ENCODE data around the gene CST7. TPM values are rescaled to one million over a fixed set of nuclear protein-coding genes. Genes with fewer than 3 reads are reported as not detected.

The CST7 gene
- total RNA-seq, 1 donor from 2014 or later: not detected

DNA sequence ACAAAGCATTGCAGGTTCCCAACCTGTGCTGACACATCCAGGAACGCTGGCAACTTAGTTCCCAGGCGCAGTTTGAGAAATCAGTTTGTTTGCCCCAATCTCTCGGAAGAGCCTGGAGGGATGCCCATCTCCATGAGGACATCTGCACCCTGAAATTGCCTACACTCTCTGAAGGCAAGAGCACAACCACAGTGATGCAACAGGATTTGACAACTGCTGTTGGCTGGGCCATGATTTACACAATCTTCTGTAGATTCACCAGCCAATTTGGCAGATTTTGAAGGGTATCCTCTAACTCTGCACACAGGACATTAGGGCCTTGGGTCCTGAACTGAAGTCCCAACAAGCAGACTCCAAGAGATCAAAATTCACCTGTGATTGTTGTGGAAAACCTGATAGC is 40.1 kb downstream of the CST7 start:
- TF ChIP-seq, protein P1, sequence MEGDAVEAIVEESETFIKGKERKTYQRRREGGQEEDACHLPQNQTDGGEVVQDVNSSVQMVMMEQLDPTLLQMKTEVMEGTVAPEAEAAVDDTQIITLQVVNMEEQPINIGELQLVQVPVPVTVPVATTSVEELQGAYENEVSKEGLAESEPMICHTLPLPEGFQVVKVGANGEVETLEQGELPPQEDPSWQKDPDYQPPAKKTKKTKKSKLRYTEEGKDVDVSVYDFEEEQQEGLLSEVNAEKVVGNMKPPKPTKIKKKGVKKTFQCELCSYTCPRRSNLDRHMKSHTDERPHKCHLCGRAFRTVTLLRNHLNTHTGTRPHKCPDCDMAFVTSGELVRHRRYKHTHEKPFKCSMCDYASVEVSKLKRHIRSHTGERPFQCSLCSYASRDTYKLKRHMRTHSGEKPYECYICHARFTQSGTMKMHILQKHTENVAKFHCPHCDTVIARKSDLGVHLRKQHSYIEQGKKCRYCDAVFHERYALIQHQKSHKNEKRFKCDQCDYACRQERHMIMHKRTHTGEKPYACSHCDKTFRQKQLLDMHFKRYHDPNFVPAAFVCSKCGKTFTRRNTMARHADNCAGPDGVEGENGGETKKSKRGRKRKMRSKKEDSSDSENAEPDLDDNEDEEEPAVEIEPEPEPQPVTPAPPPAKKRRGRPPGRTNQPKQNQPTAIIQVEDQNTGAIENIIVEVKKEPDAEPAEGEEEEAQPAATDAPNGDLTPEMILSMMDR (IDR thresholded peaks at IDR 0.05; ENCODE audit: insufficient read depth, low read length, poor library complexity, severe bottlenecking): no peak
- DNase-seq (ENCODE audit: low read depth): no peak
- Histone ChIP-seq H3K36me3 (ENCODE audit: control insufficient read depth, insufficient read depth, low read length) (no peaks in the 10 kb centered on the region), H3K27me3 (ENCODE audit: control insufficient read depth, insufficient read depth, low read length) (no peaks in the 10 kb centered on the region), H3K4me3 (ENCODE audit: low read depth, low read length) (no peak overlapping the region)

DNA sequence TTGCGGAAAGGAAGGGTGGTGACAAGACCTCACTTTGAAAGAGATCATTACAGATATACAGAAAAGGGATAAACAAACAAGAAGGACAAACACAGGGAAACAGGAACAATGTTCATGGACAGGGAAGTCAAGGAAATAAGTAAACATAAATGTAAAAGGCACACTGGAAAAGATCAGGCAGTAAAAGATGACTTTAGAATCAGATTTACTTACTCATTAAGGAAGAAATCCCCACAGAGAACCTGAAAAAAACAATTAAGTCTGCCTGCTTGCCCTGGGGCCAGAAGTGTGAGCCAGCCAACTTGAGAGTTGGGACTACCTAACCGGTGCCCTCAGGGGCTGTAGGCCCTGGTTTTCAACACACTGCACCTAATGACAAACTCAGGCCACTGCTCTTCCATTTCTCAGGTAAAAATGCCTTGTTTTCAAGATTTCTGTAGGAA is 41.8 kb downstream of the CST7 start:
- DNase-seq (ENCODE audit: low read depth): no peak
- TF ChIP-seq, protein P1 (IDR thresholded peaks at IDR 0.05; ENCODE audit: insufficient read depth, low read length, poor library complexity, severe bottlenecking): no peak
- Histone ChIP-seq H3K36me3 (ENCODE audit: control insufficient read depth, insufficient read depth, low read length) (no peaks in the 10 kb centered on the region), H3K4me3 (ENCODE audit: low read depth, low read length) (no peak overlapping the region), H3K27me3 (ENCODE audit: control insufficient read depth, insufficient read depth, low read length) (no peaks in the 10 kb centered on the region)

DNA sequence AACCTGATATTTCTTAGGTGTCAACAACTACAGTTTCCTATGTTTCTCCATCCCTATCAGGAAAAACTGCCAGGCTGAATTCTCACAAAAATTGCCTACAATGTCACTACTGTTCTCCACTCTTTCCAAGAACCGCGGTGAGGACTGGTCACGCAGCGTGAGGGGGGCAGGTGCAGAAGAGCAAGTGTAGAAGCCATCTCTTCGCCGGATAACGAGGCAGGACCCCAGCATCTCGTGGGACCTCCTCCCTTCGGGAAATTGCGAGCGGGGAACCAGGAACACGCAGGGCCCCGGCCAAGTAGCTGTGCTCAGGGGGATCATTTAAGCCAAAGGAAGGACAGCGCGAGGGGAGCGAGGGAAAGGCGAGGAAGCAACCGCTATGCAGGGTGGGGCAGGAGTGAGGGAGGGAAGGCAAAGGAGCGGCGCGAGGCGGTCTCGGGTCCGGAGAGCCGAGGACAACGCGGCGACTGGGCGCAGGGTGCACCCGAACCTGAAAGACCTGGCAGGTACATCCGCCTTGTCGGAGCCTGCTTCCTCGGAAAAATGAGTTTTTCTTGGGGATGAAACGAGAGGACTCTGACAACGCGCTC is 42.9 kb downstream of the CST7 start:
- Histone ChIP-seq H3K27me3 (ENCODE audit: control insufficient read depth, insufficient read depth, low read length) (peaks cover 2% of the 10 kb centered on the region), H3K36me3 (ENCODE audit: control insufficient read depth, insufficient read depth, low read length) (no peaks in the 10 kb centered on the region), H3K4me3 (ENCODE audit: low read depth, low read length) (peak overlapping the region; percentile 98)
- no peak for DNase-seq (ENCODE audit: low read depth)
- TF ChIP-seq, protein P1 (IDR thresholded peaks at IDR 0.05; ENCODE audit: insufficient read depth, low read length, poor library complexity, severe bottlenecking): no peak

DNA sequence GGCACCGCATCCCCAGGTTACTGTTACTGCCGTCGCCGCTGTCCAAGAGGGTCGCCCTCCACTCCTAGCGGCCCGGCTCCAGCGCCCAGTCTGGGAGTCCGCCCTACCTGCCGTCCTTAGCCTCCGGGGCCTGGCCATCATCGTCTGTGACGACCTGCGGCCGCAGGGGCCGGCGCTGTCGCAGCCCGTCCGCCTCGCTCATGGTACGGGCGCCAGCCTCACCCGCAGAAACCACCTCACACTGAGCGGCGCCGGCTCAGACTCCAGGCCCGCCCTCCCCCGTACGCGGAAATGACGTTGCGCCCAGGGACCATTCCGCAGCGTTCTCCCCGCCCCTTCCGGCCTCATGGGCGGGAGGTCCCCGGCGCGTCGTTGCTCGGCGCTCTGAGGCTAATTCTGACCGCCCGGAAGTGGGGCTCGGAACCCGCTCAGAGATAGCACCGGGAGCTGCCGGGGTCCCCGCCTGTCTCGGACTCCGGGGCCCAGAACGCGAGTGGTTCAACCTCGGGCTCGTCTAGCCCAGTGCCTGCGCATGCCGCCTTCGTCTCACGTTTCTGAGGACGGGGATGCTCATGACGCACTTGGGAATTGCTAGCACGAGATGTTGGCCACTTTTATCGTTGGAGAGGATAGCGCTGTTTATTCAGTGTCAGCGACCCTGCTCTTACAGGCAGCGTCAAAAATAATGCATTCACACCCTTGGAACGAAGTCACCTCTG is 43.6 kb downstream of the CST7 start, which contains the start of gene APMAP:
TSS of gene APMAP (minus strand) at position 265 of the 719 bp plus-strand sequence. CDS start at position 202, 63 bp downstream.
- TF ChIP-seq, protein P1 (IDR thresholded peaks at IDR 0.05; ENCODE audit: insufficient read depth, low read length, poor library complexity, severe bottlenecking): no peak
- peak; percentile 48 for DNase-seq (ENCODE audit: low read depth)
- peaks cover 2% of the 10 kb centered on the region for H3K27me3 ChIP-seq (ENCODE audit: control insufficient read depth, insufficient read depth, low read length)
- peak within 1 kb of the TSS; percentile 98 for H3K4me3 ChIP-seq (ENCODE audit: low read depth, low read length)
- H3K36me3 ChIP-seq (ENCODE audit: control insufficient read depth, insufficient read depth, low read length): no peaks in the 10 kb centered on the region

DNA sequence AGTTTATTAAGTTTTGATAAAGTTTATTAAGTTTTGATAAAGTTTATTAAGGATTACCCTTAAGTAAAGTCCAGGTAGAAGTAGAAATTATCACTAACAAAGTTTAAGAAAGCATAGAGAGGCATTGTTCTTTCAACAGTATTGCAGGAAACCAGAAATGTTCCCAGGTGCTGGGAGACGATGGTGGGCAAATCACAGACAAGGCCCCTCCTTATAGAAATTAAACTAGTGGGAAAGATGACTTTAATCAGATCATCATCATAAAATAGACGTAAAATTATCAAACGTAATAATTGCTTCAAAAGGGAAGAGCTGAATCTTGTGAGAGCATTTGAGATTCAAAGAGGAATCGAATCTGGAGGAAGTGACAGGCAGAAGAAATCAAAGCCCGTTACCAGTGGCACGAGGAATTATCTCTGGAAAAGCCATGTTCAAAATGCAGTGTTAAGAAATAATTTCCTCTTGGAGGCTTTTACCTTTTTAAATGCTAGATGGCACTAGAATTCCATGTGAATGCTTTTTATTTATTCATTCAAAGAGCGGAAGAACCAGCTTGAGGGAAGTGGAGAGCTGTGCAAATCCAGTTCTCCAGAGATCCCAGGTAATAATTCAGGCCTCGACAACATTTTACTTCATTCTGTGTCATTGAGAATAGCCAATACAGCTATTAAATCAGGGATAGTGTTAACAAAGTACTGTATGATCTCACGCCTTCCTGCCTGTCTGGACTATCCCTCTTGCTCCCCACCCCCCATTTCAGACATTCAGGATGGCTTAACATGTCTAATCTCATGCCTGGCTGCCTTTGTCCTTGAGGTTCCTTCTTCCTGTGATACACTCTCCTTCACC is 44.5 kb downstream of the CST7 start:
- H3K4me3 ChIP-seq (ENCODE audit: low read depth, low read length): peak overlapping the region; percentile 98
- DNase-seq (ENCODE audit: low read depth): no peak
- H3K36me3 ChIP-seq (ENCODE audit: control insufficient read depth, insufficient read depth, low read length): no peaks in the 10 kb centered on the region
- TF ChIP-seq, protein P1 (IDR thresholded peaks at IDR 0.05; ENCODE audit: insufficient read depth, low read length, poor library complexity, severe bottlenecking): peak; percentile 30
- peaks cover 7% of the 10 kb centered on the region for H3K27me3 ChIP-seq (ENCODE audit: control insufficient read depth, insufficient read depth, low read length)

Measured in kidney epithelial cell (primary cell).